HG02610 (cell line): Measurements from ENCODE around the gene H2BW1.
"Not testable (repeated sequence)": the region's sequence is repeated elsewhere in the genome, so short reads cannot be mapped to it uniquely, and the experiment has no call there.

ENCODE experiments used
- ATAC-seq: cut with Tn5 transposase; IDR thresholded peaks from one replicate; pipeline ENCODE4 v1.9.1; 2021; ENCODE audit warnings: mild to moderate bottlenecking, moderate library complexity; ENCODE audit not compliant: unreplicated experiment

Gene H2BW1

GRCh38 chrX:104013606-104014005 lies at the start of gene H2BW1:
H2BW1 (minus strand) TSS chrX:104013708; CDS start chrX:104013576, 132 bp downstream.
- no peak for ATAC-seq

DNA sequence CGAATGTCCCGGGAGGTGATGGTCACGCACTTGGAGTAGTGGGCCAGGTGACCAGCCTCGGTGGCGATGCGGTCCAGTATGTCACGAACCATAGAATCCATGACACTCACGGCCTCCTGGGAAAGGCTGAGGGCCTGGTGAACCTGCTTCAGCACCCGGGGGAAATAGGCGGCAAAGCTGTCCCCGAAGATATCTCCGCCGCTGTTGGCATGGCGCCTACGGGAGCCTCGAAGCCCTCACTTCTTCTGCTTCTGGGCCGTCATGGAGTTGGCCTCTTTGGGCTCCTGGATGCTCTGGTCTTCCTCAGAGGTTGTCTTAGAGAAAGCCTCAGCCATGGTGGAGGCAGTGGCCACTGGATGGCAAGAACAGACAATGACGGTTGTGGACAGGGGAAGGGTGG lies 49.1 kb upstream of the H2BW1 start:
- ATAC-seq = not testable (repeated sequence)

DNA sequence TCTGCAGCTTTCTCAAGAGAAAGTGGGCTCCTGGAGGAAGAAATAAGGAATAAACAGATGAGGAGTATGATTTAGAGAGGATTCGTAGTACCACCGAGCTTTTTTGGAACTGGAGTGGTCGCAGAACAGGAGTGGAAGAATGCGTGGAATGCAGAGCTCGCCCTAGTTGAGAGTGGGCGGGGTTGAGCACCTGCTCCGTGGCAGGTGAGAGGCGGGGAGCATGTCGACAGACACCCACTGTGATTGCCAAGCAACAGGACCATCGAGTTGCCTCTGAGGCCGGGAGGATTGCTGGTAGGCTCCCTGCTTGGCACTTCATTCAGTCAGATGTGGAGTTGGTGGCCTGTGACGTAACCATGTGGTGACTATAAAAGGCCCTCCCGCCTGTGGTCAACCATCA lies 41.4 kb upstream of the H2BW1 start:
- ATAC-seq = not testable (repeated sequence)

- ATAC-seq = no peak
Observed at GRCh38 chrX:104047171-104047570, 33.7 kb upstream of the H2BW1 start.

- ATAC-seq = no peak
Observed at GRCh38 chrX:104045642-104046041, 32.1 kb upstream of the H2BW1 start.

DNA sequence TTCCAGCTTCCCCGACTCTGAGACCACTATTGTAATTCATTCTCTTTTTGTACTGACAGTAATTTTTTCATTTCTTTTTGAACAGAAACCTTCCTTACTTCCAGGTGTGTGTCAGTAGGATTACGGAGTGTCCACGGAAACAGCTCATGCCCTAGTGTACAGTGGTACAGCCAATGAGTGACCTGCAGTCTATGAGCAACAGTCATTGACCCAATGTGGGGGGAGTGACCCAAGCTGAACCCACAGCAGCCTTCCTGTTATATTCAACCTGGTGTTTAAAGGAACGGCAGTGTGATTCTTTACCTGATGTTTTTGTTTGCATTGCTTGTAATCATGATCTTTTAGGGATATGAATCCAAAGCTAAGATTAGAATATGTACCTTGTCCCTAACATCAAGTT lies 27.5 kb upstream of the H2BW1 start:
- ATAC-seq = no peak

DNA sequence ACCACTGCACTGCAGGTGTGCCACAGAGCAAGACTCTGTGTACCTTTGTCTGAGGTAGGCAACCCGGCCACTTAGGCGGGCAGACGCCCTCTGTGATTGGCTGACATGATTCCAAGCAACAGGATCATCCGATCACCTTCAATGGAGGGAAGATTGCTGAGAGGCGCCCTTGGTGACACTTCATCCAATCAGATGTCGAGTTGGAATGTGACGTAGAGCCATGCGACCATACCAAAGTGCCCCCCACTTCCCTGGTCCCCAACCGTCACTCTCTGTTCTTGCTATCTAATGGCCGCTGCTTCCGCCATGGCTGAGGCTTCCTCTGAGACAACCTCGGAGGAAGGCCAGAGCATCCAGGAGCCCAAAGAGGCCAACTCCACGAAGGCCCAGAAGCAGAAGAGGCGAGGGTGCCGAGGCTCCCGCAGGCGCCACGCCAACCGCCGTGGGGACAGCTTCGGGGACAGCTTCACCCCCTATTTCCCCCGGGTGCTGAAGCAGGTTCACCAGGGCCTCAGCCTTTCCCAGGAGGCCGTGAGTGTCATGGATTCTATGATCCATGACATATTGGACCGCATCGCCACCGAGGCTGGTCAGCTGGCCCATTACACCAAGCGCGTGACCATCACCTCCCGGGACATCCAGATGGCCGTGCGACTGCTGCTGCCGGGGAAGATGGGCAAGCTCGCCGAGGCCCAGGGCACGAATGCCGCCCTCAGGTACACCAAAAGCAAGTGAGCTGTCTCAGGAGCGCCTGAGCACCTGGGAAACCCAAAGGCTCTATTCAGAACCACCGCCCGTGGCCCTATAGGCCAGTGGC lies 26.4 kb upstream of the H2BW1 start, which contains the start of gene H2BW2:
TSS of gene H2BW2 (plus strand) at position 268 of the 817 bp plus-strand sequence. CDS start at position 307, 39 bp downstream.
- no peak for ATAC-seq

DNA sequence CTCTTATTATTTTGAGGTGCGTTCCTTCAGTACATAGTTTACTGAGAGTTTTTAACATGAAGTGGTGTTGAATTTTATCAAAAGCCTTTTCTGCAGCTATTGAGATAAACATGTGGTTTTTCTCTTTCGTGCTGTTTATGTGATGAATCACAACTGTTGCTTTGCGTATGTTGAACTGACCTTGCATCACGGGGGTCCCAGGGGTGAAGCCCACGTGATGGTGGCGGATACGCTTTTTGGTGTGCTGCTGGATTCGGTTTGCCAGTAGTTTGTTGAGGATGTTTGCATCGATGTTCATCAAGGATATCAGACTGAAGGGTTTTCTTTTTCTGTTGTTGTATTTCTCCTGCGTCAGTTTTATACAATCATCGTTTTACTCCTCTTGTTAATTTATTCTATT lies 4.6 kb upstream of the H2BW1 start:
- no peak for ATAC-seq

- not testable (repeated sequence) for ATAC-seq
Observed at GRCh38 chrX:104015576-104015975, 2.1 kb upstream of the H2BW1 start.

DNA sequence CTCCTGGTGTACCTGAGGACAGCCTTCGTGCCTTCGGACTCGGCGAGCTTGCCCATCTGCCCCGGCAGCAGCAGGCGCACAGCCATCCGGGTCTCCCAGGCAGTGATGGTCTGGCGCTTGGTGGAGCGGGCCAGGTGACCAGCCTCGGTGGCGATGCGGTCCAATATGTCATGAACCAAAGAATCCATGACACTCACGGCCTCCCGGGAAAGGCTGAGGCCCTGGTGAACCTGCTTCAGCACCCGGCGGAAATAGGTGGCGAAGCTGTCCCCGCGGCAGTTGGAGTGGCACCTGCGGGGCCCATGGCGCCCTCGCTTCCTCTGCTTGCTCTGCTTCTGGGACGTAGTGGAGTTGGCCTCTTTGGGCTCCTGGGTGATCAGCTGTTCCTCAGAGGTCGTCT lies 350 bp downstream of the H2BW1 start:
- no peak for ATAC-seq

- no peak for ATAC-seq
Observed at GRCh38 chrX:104008831-104009230, 4.7 kb downstream of the H2BW1 start.

- ATAC-seq = no peak
Observed at GRCh38 chrX:103999234-103999633, 14.3 kb downstream of the H2BW1 start.

GRCh38 chrX:103983508-103983907 lies 30.0 kb downstream of the H2BW1 start:
- not testable (repeated sequence) for ATAC-seq

GRCh38 chrX:103962411-103963278 lies 50.9 kb downstream of the H2BW1 start, which contains the start of gene TMSB15B:
TMSB15B (plus strand) TSS chrX:103962627.
- peak; percentile 99 for ATAC-seq
